OCI-LY1 (cell line): ENCODE measurements around the gene ADAM12.

ENCODE experiments used
- CTCF ChIP-seq: fragments of 200-600 bp; sonication (generic), shearing (Covaris generic); IDR thresholded peaks from 2 replicates; pipeline ENCODE4 v1.5.1; 2017; ENCODE audit warnings: mild to moderate bottlenecking, antibody characterized with exemption, low read length, moderate library complexity, mixed read lengths
- EZH2 ChIP-seq: fragments of 200-600 bp; sonication (generic), shearing (Covaris generic); IDR thresholded peaks from 2 replicates; pipeline ENCODE4 v1.8.0; 2017; ENCODE audit warnings: borderline replicate concordance, mixed run types, mild to moderate bottlenecking, antibody characterized with exemption, low read length, moderate library complexity, mixed read lengths

DNA sequence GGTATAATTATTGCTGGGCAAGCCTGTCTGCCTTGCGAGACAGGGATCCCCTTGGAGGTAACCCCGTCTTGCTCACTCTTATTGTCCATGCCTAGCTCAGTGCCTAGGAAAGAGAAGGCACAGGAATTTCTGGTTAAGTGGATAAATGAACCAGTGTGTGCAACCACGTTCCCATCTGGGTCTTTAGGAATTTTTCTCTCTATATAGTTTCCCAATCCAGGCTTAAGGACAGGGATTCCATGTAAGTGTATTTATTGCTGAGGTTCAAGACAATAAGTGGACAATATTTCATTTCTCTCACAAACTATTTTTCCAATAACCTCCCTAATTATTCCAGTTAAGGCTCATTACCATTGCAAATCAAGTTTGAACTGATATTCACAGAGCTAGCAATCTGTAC lies 8.9 kb upstream of the ADAM12 start:
- TF ChIP-seq CTCF (no peak), EZH2 (no peak)
